T-helper 1 cell (primary cell): ENCODE results near the gene SLC26A1.

Experiments used
- DNase-seq, 5 donors: peaks; one replicate each; pipeline ENCODE4 v3.0.0-alpha.2; 2012 to 2020

Gene SLC26A1

GRCh38 chr4:964346-965025 lies 28.7 kb downstream of the SLC26A1 start:
- no peak for DNase-seq

- DNase-seq, result no peak
Observed at GRCh38 chr4:963276-964225, 29.7 kb downstream of the SLC26A1 start.

GRCh38 chr4:962231-963208 lies 30.7 kb downstream of the SLC26A1 start:
- no peak for DNase-seq

GRCh38 chr4:961351-962230 lies 31.6 kb downstream of the SLC26A1 start:
- no peak for DNase-seq

- no peak for DNase-seq
Observed at GRCh38 chr4:960636-961350, 32.4 kb downstream of the SLC26A1 start.

GRCh38 chr4:960140-960635 lies 33.0 kb downstream of the SLC26A1 start:
- no peak for DNase-seq

GRCh38 chr4:959338-960139 lies 33.7 kb downstream of the SLC26A1 start:
- no peak for DNase-seq

GRCh38 chr4:958696-959337 lies 34.4 kb downstream of the SLC26A1 start:
- DNase-seq, result no peak

- DNase-seq, result no peak
Observed at GRCh38 chr4:958314-958665, 34.9 kb downstream of the SLC26A1 start.

GRCh38 chr4:957581-958313 lies 35.5 kb downstream of the SLC26A1 start:
- DNase-seq, result no peak

GRCh38 chr4:957231-957580 lies 36.0 kb downstream of the SLC26A1 start:
- no peak for DNase-seq

- no peak for DNase-seq
Observed at GRCh38 chr4:956531-957230, 36.5 kb downstream of the SLC26A1 start.

GRCh38 chr4:955931-956381 lies 37.2 kb downstream of the SLC26A1 start:
- DNase-seq, result no peak

GRCh38 chr4:955161-955921 lies 37.9 kb downstream of the SLC26A1 start:
- no peak for DNase-seq

GRCh38 chr4:954211-955020 lies 38.8 kb downstream of the SLC26A1 start:
- DNase-seq, result no peak

- no peak for DNase-seq
Observed at GRCh38 chr4:953574-953915, 39.7 kb downstream of the SLC26A1 start.
